Thyroid gland (tissue), 4 donors: ENCODE data around the gene PAQR3. TPM values are rescaled to one million over a fixed set of nuclear protein-coding genes. Genes with fewer than 3 reads are reported as not detected.

Source experiments
- DNase-seq, 2 donors: peaks; one replicate each; pipeline ENCODE4 v3.0.0-alpha.2; 2019
- H3K27ac ChIP-seq, 3 donors: fragments of 200-600 bp; sonication (generic); 1 replicate in 2 of 3; 2 replicates in 1 of 3; pipeline ENCODE4 v1.5.1; 2016 to 2019; ENCODE audit warnings: mild to moderate bottlenecking in 1 of 3, moderate library complexity in 1 of 3
- H3K27me3 ChIP-seq: fragments of 200-600 bp; sonication (generic); one replicate; pipeline ENCODE4 v1.5.1; 2019
- H3K36me3 ChIP-seq, 2 donors: fragments of 200-600 bp; sonication (generic); one replicate each; pipeline ENCODE4 v1.5.1; 2016 to 2019
- H3K4me1 ChIP-seq, 2 donors: fragments of 200-600 bp; sonication (generic); one replicate each; pipeline ENCODE4 v1.5.1; 2017 to 2019
- H3K4me3 ChIP-seq, 3 donors: fragments of 200-600 bp; sonication (generic); replicated peaks in 1 of 3; 1 replicate in 2 of 3; 2 replicates in 1 of 3; pipeline ENCODE4 v1.5.1; 2016; ENCODE audit warnings: mild to moderate bottlenecking in 1 of 3
- H3K9me3 ChIP-seq: fragments of 200-600 bp; sonication (generic); one replicate; pipeline ENCODE4 v1.5.1; 2017
- POLR2A ChIP-seq, 2 donors: fragments of 450-650 bp; IDR thresholded peaks; one replicate each; pipeline ENCODE4 v1.6.1; 2017; ENCODE audit warnings: antibody characterized with exemption in 2 of 2, mild to moderate bottlenecking in 2 of 2, moderate library complexity in 1 of 2
- WGBS, 2 donors: methylation state at CpG; one replicate each; pipeline ENCODE4 v1.1.5; 2017; 5-methylcytosine and 5-hydroxymethylcytosine counted together
- intact Hi-C: fragments of 100-400 bp; cut with DNase I; formaldehyde crosslinking; loops from one replicate; pipeline ENCODE4 v1.15.1; 2023
- small RNA-seq: library from RNA; depleted of rRNA; stranded (forward); fragments of <200 nt; gene quantifications from one replicate; pipeline ENCODE3, GENCODE V24; 2016
- total RNA-seq, 4 donors: library from RNA; depleted of rRNA; stranded (reverse); fragments of >200 nt; gene quantifications; one replicate each; pipeline ENCODE4 v1.2.3, GENCODE V29; 2016
- TF ChIP-seq, protein P1 (sequence below), 6 experiments: fragments of 200-600 bp in 3 of 6; fragments of 450-650 bp in 3 of 6; sonication (generic) in 3 of 6; IDR thresholded peaks; one replicate each; pipeline ENCODE4 v1.5.1; 2016 to 2019; ENCODE audit warnings: antibody characterized with exemption in 6 of 6, mild to moderate bottlenecking in 2 of 6, inconsistent platforms in 1 of 6, moderate library complexity in 1 of 6

The PAQR3 gene
- total RNA-seq, 4 donors from 2014 or later, result 12.5 to 18.8 (median 15.2) TPM

DNA sequence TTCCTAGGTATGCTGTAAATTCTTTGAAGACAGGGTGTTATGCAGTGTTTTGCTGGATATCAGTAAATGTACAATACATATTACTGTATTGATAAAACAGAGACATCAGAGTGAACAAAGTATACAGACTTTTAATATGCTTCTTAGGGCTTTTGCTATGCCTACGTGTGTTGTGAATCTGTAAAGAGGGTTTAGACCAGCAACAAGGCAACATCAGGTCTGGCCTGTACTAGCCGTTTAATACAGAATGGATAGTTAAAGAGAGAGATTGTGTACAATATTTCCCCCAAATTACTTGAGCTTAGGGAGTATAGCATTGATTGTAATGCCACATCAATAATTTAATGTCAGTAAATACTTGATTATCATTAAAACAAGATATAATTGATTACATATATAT is 75.2 kb downstream of the PAQR3 start:
- no peak overlapping the region for H3K27ac ChIP-seq
- no peak for DNase-seq
- TF ChIP-seq POLR2A (IDR thresholded peaks at IDR 0.05), result no peak
- TF ChIP-seq, protein P1, sequence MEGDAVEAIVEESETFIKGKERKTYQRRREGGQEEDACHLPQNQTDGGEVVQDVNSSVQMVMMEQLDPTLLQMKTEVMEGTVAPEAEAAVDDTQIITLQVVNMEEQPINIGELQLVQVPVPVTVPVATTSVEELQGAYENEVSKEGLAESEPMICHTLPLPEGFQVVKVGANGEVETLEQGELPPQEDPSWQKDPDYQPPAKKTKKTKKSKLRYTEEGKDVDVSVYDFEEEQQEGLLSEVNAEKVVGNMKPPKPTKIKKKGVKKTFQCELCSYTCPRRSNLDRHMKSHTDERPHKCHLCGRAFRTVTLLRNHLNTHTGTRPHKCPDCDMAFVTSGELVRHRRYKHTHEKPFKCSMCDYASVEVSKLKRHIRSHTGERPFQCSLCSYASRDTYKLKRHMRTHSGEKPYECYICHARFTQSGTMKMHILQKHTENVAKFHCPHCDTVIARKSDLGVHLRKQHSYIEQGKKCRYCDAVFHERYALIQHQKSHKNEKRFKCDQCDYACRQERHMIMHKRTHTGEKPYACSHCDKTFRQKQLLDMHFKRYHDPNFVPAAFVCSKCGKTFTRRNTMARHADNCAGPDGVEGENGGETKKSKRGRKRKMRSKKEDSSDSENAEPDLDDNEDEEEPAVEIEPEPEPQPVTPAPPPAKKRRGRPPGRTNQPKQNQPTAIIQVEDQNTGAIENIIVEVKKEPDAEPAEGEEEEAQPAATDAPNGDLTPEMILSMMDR (IDR thresholded peaks at IDR 0.05), result no peak
- no peaks in the 10 kb centered on the region for H3K27me3 ChIP-seq
- intact Hi-C loops, result no loop called here
- WGBS, 2 donors, result 84 to 88% methylated on average over 2 of the region's 2 CpGs
- no peaks in the 10 kb centered on the region for H3K4me1 ChIP-seq
- no peak overlapping the region for H3K4me3 ChIP-seq
- H3K9me3 ChIP-seq, result no peaks in the 10 kb centered on the region
- H3K36me3 ChIP-seq, result no peaks in the 10 kb centered on the region

DNA sequence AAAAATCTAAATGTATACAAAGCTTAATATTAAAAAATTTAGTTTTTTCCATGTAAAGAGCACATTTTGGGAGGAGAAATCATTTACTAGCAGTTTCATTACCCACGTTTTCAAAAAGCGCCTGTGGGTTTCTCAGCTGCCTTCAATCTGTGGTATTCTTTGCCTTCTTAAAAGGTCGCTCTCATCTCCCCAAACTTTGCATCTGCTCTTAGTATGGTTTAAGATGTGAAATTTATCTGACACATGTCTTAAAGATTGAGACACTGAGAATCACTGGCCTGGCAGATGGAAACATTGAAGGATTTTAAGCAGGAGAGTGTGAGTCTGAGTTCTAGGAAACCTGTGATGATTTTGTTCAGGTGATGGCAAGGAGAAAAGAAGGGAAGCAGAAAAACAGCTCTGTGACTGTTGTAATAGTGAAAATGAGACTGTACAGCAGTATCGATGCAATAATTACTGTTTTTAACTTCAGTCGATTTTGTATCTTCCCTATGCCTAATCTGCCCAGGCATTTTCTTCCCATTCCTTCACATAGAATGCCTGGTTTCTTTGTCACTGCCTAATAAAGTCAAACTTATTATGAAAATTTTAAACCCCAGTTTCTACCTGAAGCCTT is 75.9 kb downstream of the PAQR3 start:
- intact Hi-C loops, result no loop called here
- DNase-seq, result no peak
- TF ChIP-seq, protein P1 (IDR thresholded peaks at IDR 0.05), result no peak
- TF ChIP-seq POLR2A (IDR thresholded peaks at IDR 0.05), result no peak
- Histone ChIP-seq H3K27ac (no peak overlapping the region), H3K4me1 (no peaks in the 10 kb centered on the region), H3K4me3 (no peak overlapping the region), H3K27me3 (no peaks in the 10 kb centered on the region), H3K36me3 (no peaks in the 10 kb centered on the region), H3K9me3 (no peaks in the 10 kb centered on the region)
- WGBS, 2 donors, result 73 to 83% methylated on average over 5 of the region's 5 CpGs

DNA sequence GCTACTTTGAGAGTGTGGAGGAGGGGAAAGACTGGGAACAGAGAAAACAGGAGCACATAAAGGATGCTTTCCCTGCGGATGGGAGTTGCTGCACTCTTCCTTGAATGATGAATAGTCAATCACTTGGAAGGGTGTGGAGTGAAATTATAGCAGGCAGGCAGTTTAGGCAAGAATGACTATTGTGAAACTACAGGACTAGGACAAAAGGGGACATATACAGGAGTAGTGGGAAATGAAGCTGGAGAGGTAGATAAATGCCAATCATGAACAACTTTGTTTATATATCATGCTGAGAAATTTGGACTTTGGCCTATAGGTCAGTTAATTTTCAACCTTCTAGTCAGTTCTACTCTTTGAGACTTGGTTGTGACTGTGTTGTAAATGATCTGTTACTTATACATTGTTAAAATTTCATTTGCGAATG is 76.9 kb downstream of the PAQR3 start:
- no peak for DNase-seq
- Histone ChIP-seq H3K27ac (no peak overlapping the region), H3K4me1 (peaks cover 2 to 3% of the 10 kb centered on the region in 2 donors), H3K4me3 (no peak overlapping the region), H3K27me3 (no peaks in the 10 kb centered on the region), H3K9me3 (no peaks in the 10 kb centered on the region), H3K36me3 (no peaks in the 10 kb centered on the region)
- TF ChIP-seq, protein P1 (IDR thresholded peaks at IDR 0.05), result no peak
- TF ChIP-seq POLR2A (IDR thresholded peaks at IDR 0.05), result no peak
- intact Hi-C loops, result no loop called here
- 96% methylated on average over 2 of the region's 2 CpGs for WGBS, 2 donors

Small RNAs within 50 kb of the gene (small RNA-seq; reads per million reads assigned to genes)
- gene RN7SL127P, result not detected

Other genes with a start within 250 kb of the PAQR3 start
- 10 to 100 TPM; 63.8 to 69.2 (median 64.3) TPM for gene BMP2K, start 163.1 kb downstream of the PAQR3 start, total RNA-seq